NT2/D1 (cell line): ENCODE data around the gene TMEM45B.

Source experiments
- SUZ12 ChIP-seq: IDR thresholded peaks from 2 replicates; pipeline ENCODE4 v1.6.1; 2011; ENCODE audit not compliant: insufficient read length, insufficient read depth; ENCODE audit errors: extremely low read depth
- YY1 ChIP-seq: IDR thresholded peaks from 2 replicates; pipeline ENCODE4 v1.6.1; 2011; ENCODE audit not compliant: insufficient read length, insufficient read depth
- ZNF274 ChIP-seq: IDR thresholded peaks from 2 replicates; pipeline ENCODE4 v1.6.1; 2011; ENCODE audit warnings: mild to moderate bottlenecking, low read depth, low read length

- TF ChIP-seq YY1 (no peak), SUZ12 (no peak), ZNF274 (no peak)
Measured at GRCh38 chr11:129785383-129786111, 30.1 kb upstream of the TMEM45B start.
